ENCODE results near the gene ITGA2.

DNA sequence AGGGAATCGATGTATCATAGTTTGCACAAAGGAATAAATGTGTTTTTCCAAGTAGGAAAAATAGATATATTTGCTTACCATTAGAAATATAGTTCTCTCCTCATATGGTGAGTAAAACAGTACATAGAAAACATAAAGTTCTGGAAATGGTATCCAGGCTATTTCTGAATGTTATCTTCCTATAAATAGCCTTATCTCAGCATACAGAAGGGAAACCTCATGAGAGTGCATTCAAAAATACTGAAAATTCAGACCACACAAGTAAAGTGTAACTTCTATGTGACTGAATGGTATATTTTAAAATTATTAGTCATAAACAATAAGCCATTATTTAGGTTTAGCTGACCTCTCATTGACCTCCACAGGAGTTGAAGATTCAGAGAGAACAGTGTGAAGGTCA lies 76.9 kb downstream of the ITGA2 start:
- no peak for TF ChIP-seq CTCF (IDR thresholded peaks at IDR 0.05; ENCODE audit: low read depth, low read length)
- no peak for TF ChIP-seq POLR2A (IDR thresholded peaks at IDR 0.05; ENCODE audit: extremely low read depth, insufficient read length)

Data from NB4 (cell line).